Adrenal gland (tissue), 12 donors: ENCODE measurements around the gene PAM16. TPM values are rescaled to one million over a fixed set of nuclear protein-coding genes. Genes with fewer than 3 reads are reported as not detected.

ENCODE experiments used
- DNase-seq, 7 donors: peaks; one replicate each; pipeline ENCODE4 v3.0.0-alpha.2; 2019 to 2020
- H3K27ac ChIP-seq, 5 donors: fragments of 200-600 bp; sonication (generic) in 4 of 5; 1 replicate in 3 of 5; 2 replicates in 2 of 5; pipeline versions ENCODE4 v1.5.1 to v1.8.0; 2016 to 2020; ENCODE audit warnings: mild to moderate bottlenecking in 1 of 5
- H3K27me3 ChIP-seq: fragments of 200-600 bp; 2 replicates; pipeline ENCODE4 v1.8.0; 2021
- H3K36me3 ChIP-seq, 2 donors: fragments of 200-600 bp; replicated peaks in 1 of 2; 1 replicate in 1 of 2; 2 replicates in 1 of 2; pipeline versions ENCODE4 v1.5.1 to v1.8.0; 2018 to 2022
- H3K4me1 ChIP-seq, 2 donors: fragments of 200-600 bp; replicated peaks in 1 of 2; 1 replicate in 1 of 2; 2 replicates in 1 of 2; pipeline versions ENCODE4 v1.5.1 to v1.8.0; 2018 to 2021
- H3K4me3 ChIP-seq, 4 donors: fragments of 200-600 bp; sonication (generic) in 3 of 4; one replicate each; pipeline ENCODE4 v1.5.1; 2016 to 2018
- H3K9me3 ChIP-seq, 3 donors: fragments of 200-600 bp; sonication (generic) in 1 of 3; replicated peaks in 1 of 3; 1 replicate in 2 of 3; 2 replicates in 1 of 3; pipeline versions ENCODE4 v1.5.1 to v1.8.0; 2016 to 2021
- POLR2A ChIP-seq, 2 donors: fragments of 450-650 bp; IDR thresholded peaks; one replicate each; pipeline ENCODE4 v1.6.1; 2017; ENCODE audit warnings: antibody characterized with exemption in 2 of 2, mild to moderate bottlenecking in 2 of 2, moderate library complexity in 1 of 2
- WGBS, 4 donors: extraction: QIAGEN DNeasy Blood & Tissue Kit in 2 of 4; methylation state at CpG; one replicate each; pipeline versions ENCODE4 v1.1.5 to v1.1.7; 2013 to 2017; 5-methylcytosine and 5-hydroxymethylcytosine counted together
- intact Hi-C, 2 donors: fragments of 100-400 bp; cut with DNase I; formaldehyde crosslinking; loops; one replicate each; pipeline versions ENCODE4 v1.14.1 to v1.15.0; 2022 to 2023
- polyA plus RNA-seq, 3 donors: library from polyadenylated mRNA; stranded (reverse); fragments of 200-250 nt in 2 of 3; fragments of 350-450 nt in 1 of 3; fragmentation: Illumina TruSeq in 1 of 3; extraction: RNeasy Lipid Tissue Mini Kit (QIAGEN cat#74804) in 1 of 3; gene quantifications; one replicate each; pipeline ENCODE4 v1.2.3, GENCODE V29; 2013 to 2014
- total RNA-seq, 9 donors: library from RNA; depleted of rRNA in 4 of 9; stranded (reverse); fragments of >200 nt in 4 of 9; fragments of 120-200 nt in 1 of 9; fragmentation: NEBNext Ultra II Directional in 1 of 9; extraction: Animal tissue kit (Norgen Biotek cat#: 25700) in 1 of 9; gene quantifications; one replicate each; pipeline versions ENCODE4 v1.1.0 to v1.2.4, GENCODE V29; 2013 to 2023
- TF ChIP-seq, protein P1 (sequence below), 6 experiments: fragments of 450-650 bp in 4 of 6; fragments of 200-600 bp in 2 of 6; sonication (generic) in 1 of 6; IDR thresholded peaks; 1 replicate in 5 of 6; 2 replicates in 1 of 6; pipeline versions ENCODE4 v1.5.1 to v1.8.0; 2016 to 2021; ENCODE audit warnings: antibody characterized with exemption in 6 of 6, mild to moderate bottlenecking in 2 of 6, moderate library complexity in 1 of 6
- donor health status: healthy with polysubstance abuse.
- donor health status: Bipolar disorder and iron deficiency.
- donor health status: DM: yes; HTN: yes; CAD: no.
- donor health status: DM: no; HTN: no; CAD: no.
- donor health status: DM: no; HTN: no; CAD: no.
- donor health status: DM: yes; HTN: yes; CAD: no.

PAM16 gene
- total and polyA plus RNA-seq, 12 donors: 25.0 to 310 (median 55.3) TPM

- intact Hi-C loops: no loop called here
- Histone ChIP-seq H3K9me3 (no peaks in the 10 kb centered on the region), H3K4me1 (peaks cover 9 to 25% of the 10 kb centered on the region in 2 donors), H3K4me3 (no peak overlapping the region), H3K36me3 (peaks cover 0 to 43% of the 10 kb centered on the region in 2 donors), H3K27me3 (no peaks in the 10 kb centered on the region), H3K27ac (peak overlapping the region in 2 of 5 donors; percentile 13 to 59)
- DNase-seq: no peak
- TF ChIP-seq, protein P1, sequence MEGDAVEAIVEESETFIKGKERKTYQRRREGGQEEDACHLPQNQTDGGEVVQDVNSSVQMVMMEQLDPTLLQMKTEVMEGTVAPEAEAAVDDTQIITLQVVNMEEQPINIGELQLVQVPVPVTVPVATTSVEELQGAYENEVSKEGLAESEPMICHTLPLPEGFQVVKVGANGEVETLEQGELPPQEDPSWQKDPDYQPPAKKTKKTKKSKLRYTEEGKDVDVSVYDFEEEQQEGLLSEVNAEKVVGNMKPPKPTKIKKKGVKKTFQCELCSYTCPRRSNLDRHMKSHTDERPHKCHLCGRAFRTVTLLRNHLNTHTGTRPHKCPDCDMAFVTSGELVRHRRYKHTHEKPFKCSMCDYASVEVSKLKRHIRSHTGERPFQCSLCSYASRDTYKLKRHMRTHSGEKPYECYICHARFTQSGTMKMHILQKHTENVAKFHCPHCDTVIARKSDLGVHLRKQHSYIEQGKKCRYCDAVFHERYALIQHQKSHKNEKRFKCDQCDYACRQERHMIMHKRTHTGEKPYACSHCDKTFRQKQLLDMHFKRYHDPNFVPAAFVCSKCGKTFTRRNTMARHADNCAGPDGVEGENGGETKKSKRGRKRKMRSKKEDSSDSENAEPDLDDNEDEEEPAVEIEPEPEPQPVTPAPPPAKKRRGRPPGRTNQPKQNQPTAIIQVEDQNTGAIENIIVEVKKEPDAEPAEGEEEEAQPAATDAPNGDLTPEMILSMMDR (IDR thresholded peaks at IDR 0.05): no peak
- TF ChIP-seq POLR2A (IDR thresholded peaks at IDR 0.05): no peak
- WGBS, 4 donors: 75 to 86% (median 84%) methylated on average over 8 to 20 of the region's 20 CpGs
These were observed 34.1 kb upstream of the PAM16 start for GRCh38 chr16:4385066-4385788.

DNA sequence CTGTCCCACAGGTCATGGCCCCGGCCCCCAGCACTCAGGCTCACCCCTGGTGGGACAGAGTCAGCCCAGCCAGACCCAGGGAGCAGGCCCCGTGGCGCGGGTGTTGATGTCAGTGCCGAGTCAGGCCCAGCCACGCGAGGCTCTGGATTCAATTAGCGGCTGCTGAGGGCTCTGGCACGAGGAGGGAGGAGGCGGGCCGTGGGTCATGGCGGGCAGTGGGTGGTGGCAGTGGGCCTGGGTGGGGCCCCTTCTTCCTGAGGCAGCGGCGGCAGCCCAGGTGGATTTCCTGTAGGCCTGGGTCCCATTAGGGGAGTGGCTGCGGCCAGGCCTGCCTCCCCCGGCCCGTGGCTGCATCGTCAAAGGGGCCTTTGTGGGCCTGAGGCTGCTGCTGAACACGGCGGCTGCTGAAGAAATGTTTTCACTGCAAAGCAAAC, 33.4 kb upstream of the PAM16 start:
- Histone ChIP-seq H3K9me3 (no peaks in the 10 kb centered on the region), H3K27ac (peak overlapping the region in 2 of 5 donors; percentile 13 to 59), H3K36me3 (peaks cover 0 to 43% of the 10 kb centered on the region in 2 donors), H3K4me1 (peaks cover 9 to 22% of the 10 kb centered on the region in 2 donors), H3K27me3 (no peaks in the 10 kb centered on the region), H3K4me3 (no peak overlapping the region)
- WGBS, 4 donors: 62 to 81% (median 72%) methylated on average over 10 to 20 of the region's 20 CpGs
- TF ChIP-seq POLR2A (IDR thresholded peaks at IDR 0.05): no peak
- TF ChIP-seq, protein P1 (IDR thresholded peaks at IDR 0.05): no peak
- intact Hi-C loops: no loop called here
- peak in 1 of 7 donors; percentile 81 for DNase-seq

- H3K27ac ChIP-seq: peak overlapping the region in 2 of 5 donors; percentile 40 to 59
- TF ChIP-seq, protein P1 (IDR thresholded peaks at IDR 0.05): no peak
- no peak for TF ChIP-seq POLR2A (IDR thresholded peaks at IDR 0.05)
- H3K9me3 ChIP-seq: no peaks in the 10 kb centered on the region
- H3K36me3 ChIP-seq: peaks cover 0 to 43% of the 10 kb centered on the region in 2 donors
- no peak for DNase-seq
- no peaks in the 10 kb centered on the region for H3K27me3 ChIP-seq
- intact Hi-C loops: no loop called here
- H3K4me1 ChIP-seq: peaks cover 9 to 19% of the 10 kb centered on the region in 2 donors
- 84 to 93% (median 91%) methylated on average over 4 to 12 of the region's 12 CpGs for WGBS, 4 donors
- no peak overlapping the region for H3K4me3 ChIP-seq
These were observed 32.7 kb upstream of the PAM16 start for GRCh38 chr16:4383591-4384444.

DNA sequence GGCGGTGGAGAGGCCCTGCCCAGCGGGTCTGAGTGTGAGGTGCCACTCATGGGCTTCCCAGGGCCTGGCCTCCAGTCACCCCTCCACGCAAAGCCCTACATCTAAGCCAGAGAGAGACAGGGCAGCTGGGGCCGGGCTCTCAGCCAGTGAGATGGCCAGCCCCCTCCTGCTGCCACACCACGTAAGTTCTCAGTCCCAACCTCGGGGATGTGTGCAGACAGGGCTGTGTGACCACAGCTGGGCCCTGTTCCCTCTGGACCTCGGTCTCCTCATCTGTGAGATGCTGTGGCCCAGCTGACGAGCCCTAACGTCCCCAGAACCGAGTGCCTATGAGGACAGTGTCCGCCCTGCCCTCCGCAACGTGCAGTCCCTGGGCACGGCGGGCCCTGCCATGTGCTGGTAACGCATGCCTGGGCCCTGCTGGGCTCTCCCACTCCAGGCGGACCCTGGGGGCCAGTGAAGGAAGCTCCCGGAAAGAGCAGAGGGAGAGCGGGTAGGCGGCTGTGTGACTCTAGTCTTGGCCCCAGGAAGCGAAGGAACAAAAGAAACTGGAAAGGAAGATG, 31.8 kb upstream of the PAM16 start:
- peaks cover 9 to 20% of the 10 kb centered on the region in 2 donors for H3K4me1 ChIP-seq
- H3K27me3 ChIP-seq: no peaks in the 10 kb centered on the region
- no peak overlapping the region for H3K4me3 ChIP-seq
- H3K9me3 ChIP-seq: no peaks in the 10 kb centered on the region
- WGBS, 4 donors: 84 to 87% (median 85%) methylated on average over 16 to 21 of the region's 21 CpGs
- peaks cover 0 to 43% of the 10 kb centered on the region in 2 donors for H3K36me3 ChIP-seq
- DNase-seq: no peak
- H3K27ac ChIP-seq: peak overlapping the region in 1 of 5 donors; percentile 16
- intact Hi-C loops: no loop called here
- no peak for TF ChIP-seq POLR2A (IDR thresholded peaks at IDR 0.05)
- TF ChIP-seq, protein P1 (IDR thresholded peaks at IDR 0.05): no peak
